Neural progenitor cell (in vitro differentiated cells): ENCODE measurements around the gene LRP5. TPM values are rescaled to one million over a fixed set of nuclear protein-coding genes. Genes with fewer than 3 reads are reported as not detected.
A peak's percentile ranks its signal among the peaks of the same experiment; 100 is the strongest.

Experiments
- DNase-seq: peaks from one replicate; pipeline ENCODE4 v3.0.0-alpha.2; 2016; ENCODE audit warnings: low spot score
- H2AFZ ChIP-seq: fragments of 200-600 bp; sonication (generic); replicated peaks from 2 replicates; pipeline ENCODE4 v1.6.1; 2016; ENCODE audit warnings: antibody characterized with exemption
- H3F3A ChIP-seq: fragments of 200-600 bp; sonication (generic); 2 replicates; pipeline ENCODE4 v1.6.1; 2016; ENCODE audit warnings: antibody characterized with exemption, low read depth
- H3K27ac ChIP-seq: fragments of 200-600 bp; sonication (generic); 2 replicates; pipeline ENCODE4 v1.5.1; 2016; ENCODE audit warnings: mild to moderate bottlenecking
- H3K27me3 ChIP-seq: fragments of 200-600 bp; sonication (generic); 2 replicates; pipeline ENCODE4 v1.6.1; 2016; ENCODE audit warnings: mild to moderate bottlenecking, moderate library complexity
- H3K36me3 ChIP-seq: fragments of 200-600 bp; sonication (generic); 2 replicates; pipeline ENCODE4 v1.5.1; 2016
- H3K4me1 ChIP-seq: fragments of 200-600 bp; sonication (generic); 2 replicates; pipeline ENCODE4 v1.6.1; 2016; ENCODE audit warnings: mixed run types
- H3K4me2 ChIP-seq: fragments of 200-600 bp; sonication (generic); 2 replicates; pipeline ENCODE4 v1.6.1; 2016
- H3K4me3 ChIP-seq: fragments of 200-600 bp; sonication (generic); 2 replicates; pipeline ENCODE4 v1.5.1; 2016
- H3K79me2 ChIP-seq: fragments of 200-600 bp; sonication (generic); 2 replicates; pipeline ENCODE4 v1.6.1; 2016; ENCODE audit warnings: low read depth
- H3K9ac ChIP-seq: fragments of 200-600 bp; sonication (generic); 2 replicates; pipeline ENCODE4 v1.6.1; 2016
- H3K9me3 ChIP-seq: fragments of 200-600 bp; sonication (generic); 2 replicates; pipeline ENCODE4 v1.5.1; 2016; ENCODE audit warnings: low read depth
- H4K20me1 ChIP-seq: fragments of 200-600 bp; sonication (generic); 2 replicates; pipeline ENCODE4 v1.6.1; 2016; ENCODE audit warnings: low read depth
- H3K27ac Mint-ChIP-seq: 3 replicates; pipeline ENCODE4 v1.8.0; 2021; ENCODE audit warnings: mixed read lengths
- H3K27me3 Mint-ChIP-seq: 2 replicates; pipeline ENCODE4 v1.8.0; 2022; ENCODE audit warnings: low read depth, mild to moderate bottlenecking, inconsistent platforms, moderate library complexity, mixed read lengths; ENCODE audit not compliant: insufficient read depth
- H3K36me3 Mint-ChIP-seq: 3 replicates; pipeline ENCODE4 v1.8.0; 2021; ENCODE audit warnings: mixed read lengths
- H3K4me1 Mint-ChIP-seq: 3 replicates; pipeline ENCODE4 v1.8.0; 2021; ENCODE audit warnings: mixed read lengths
- H3K4me3 Mint-ChIP-seq: 3 replicates; pipeline ENCODE4 v1.8.0; 2021; ENCODE audit warnings: mild to moderate bottlenecking, moderate library complexity, mixed read lengths
- H3K9me3 Mint-ChIP-seq: 3 replicates; pipeline ENCODE4 v1.8.0; 2020; ENCODE audit warnings: mixed read lengths
- CTCF ChIP-seq: fragments of 200-600 bp; sonication (generic); IDR thresholded peaks from 2 replicates; pipeline ENCODE4 v1.5.1; 2017; ENCODE audit warnings: antibody characterized with exemption, mild to moderate bottlenecking
- EZH2 ChIP-seq: fragments of 200-600 bp; sonication (generic); IDR thresholded peaks from 2 replicates; pipeline ENCODE4 v1.6.1; 2017; ENCODE audit warnings: antibody characterized with exemption, mild to moderate bottlenecking, moderate library complexity
- EZH2phosphoT487 ChIP-seq: fragments of 200-600 bp; sonication (generic); IDR thresholded peaks from 2 replicates; pipeline ENCODE4 v1.6.1; 2017; ENCODE audit warnings: antibody characterized with exemption
- total RNA-seq: library from RNA; depleted of rRNA; stranded (reverse); fragments of >200 nt; gene quantifications from 2 replicates; pipeline ENCODE4 v1.2.3, GENCODE V29; 2015; ENCODE audit warnings: low replicate concordance

LRP5 gene
- total RNA-seq, 1 donor from 2014 or later: 7.3 TPM

- Histone ChIP-seq H3K4me2 (no peak overlapping the region), H3K27ac (no peak overlapping the region), H3K4me3 (no peak overlapping the region), H3K4me1 (no peaks in the 10 kb centered on the region), H4K20me1 (no peaks in the 10 kb centered on the region), H3K27me3 (no peaks in the 10 kb centered on the region), H3K9ac (no peak overlapping the region), H3F3A (no peaks in the 10 kb centered on the region), H3K9me3 (no peaks in the 10 kb centered on the region), H3K79me2 (no peaks in the 10 kb centered on the region), H2AFZ (no peak overlapping the region), H3K36me3 (no peaks in the 10 kb centered on the region)
- DNase-seq: no peak
- H3K9me3 Mint-ChIP-seq: no peaks in the 10 kb centered on the region
- no peaks in the 10 kb centered on the region for H3K36me3 Mint-ChIP-seq
- H3K27ac Mint-ChIP-seq: no peak overlapping the region
- H3K27me3 Mint-ChIP-seq: peaks cover 2% of the 10 kb centered on the region
- no peak for TF ChIP-seq EZH2
- no peaks in the 10 kb centered on the region for H3K4me1 Mint-ChIP-seq
- no peak overlapping the region for H3K4me3 Mint-ChIP-seq
Measured at GRCh38 chr11:68295940-68296339, 16.5 kb upstream of the LRP5 start.

GRCh38 chr11:68296344-68297051 is 15.9 kb upstream of the LRP5 start:
- H3K4me1 Mint-ChIP-seq: no peaks in the 10 kb centered on the region
- no peaks in the 10 kb centered on the region for H3K9me3 Mint-ChIP-seq
- Histone ChIP-seq H3K9me3 (no peaks in the 10 kb centered on the region), H3K9ac (no peak overlapping the region), H3F3A (no peaks in the 10 kb centered on the region), H3K79me2 (no peaks in the 10 kb centered on the region), H3K4me1 (no peaks in the 10 kb centered on the region), H3K27ac (no peak overlapping the region), H3K4me3 (no peak overlapping the region), H3K4me2 (no peak overlapping the region), H3K36me3 (no peaks in the 10 kb centered on the region), H4K20me1 (no peaks in the 10 kb centered on the region), H2AFZ (peak overlapping the region; percentile 43), H3K27me3 (no peaks in the 10 kb centered on the region)
- H3K27ac Mint-ChIP-seq: no peak overlapping the region
- H3K4me3 Mint-ChIP-seq: no peak overlapping the region
- H3K27me3 Mint-ChIP-seq: peaks cover 2% of the 10 kb centered on the region
- H3K36me3 Mint-ChIP-seq: no peaks in the 10 kb centered on the region
- no peak for TF ChIP-seq CTCF
- no peak for DNase-seq

GRCh38 chr11:68297052-68297378 is 15.4 kb upstream of the LRP5 start:
- H3K4me1 ChIP-seq: no peaks in the 10 kb centered on the region
- Mint-ChIP-seq H3K9me3 (no peaks in the 10 kb centered on the region), H3K27ac (peak overlapping the region; percentile 33)

GRCh38 chr11:68297494-68297811 is 14.9 kb upstream of the LRP5 start:
- H3K4me3 ChIP-seq: no peak overlapping the region
- no peaks in the 10 kb centered on the region for H4K20me1 ChIP-seq
- H3K27ac Mint-ChIP-seq: no peak overlapping the region
- H3K4me1 Mint-ChIP-seq: no peaks in the 10 kb centered on the region
- no peaks in the 10 kb centered on the region for H3K36me3 Mint-ChIP-seq
- no peak for DNase-seq
- no peaks in the 10 kb centered on the region for H3K36me3 ChIP-seq
- no peaks in the 10 kb centered on the region for H3F3A ChIP-seq
- H3K9me3 Mint-ChIP-seq: no peaks in the 10 kb centered on the region
- H3K4me3 Mint-ChIP-seq: no peak overlapping the region
- H3K79me2 ChIP-seq: no peaks in the 10 kb centered on the region
- TF ChIP-seq EZH2: no peak
- no peak for TF ChIP-seq CTCF
- TF ChIP-seq EZH2phosphoT487: no peak
- H3K9ac ChIP-seq: no peak overlapping the region
- H2AFZ ChIP-seq: peak overlapping the region; percentile 43
- no peaks in the 10 kb centered on the region for H3K27me3 ChIP-seq
- no peak overlapping the region for H3K4me2 ChIP-seq
- H3K4me1 ChIP-seq: no peaks in the 10 kb centered on the region
- H3K27ac ChIP-seq: no peak overlapping the region
- peaks cover 2% of the 10 kb centered on the region for H3K27me3 Mint-ChIP-seq
- H3K9me3 ChIP-seq: no peaks in the 10 kb centered on the region

More at GRCh38 chr11:68297052-68297378, 15.4 kb upstream of the LRP5 start:
- TF ChIP-seq CTCF (no peak), EZH2phosphoT487 (no peak), EZH2 (no peak)
- H3K79me2 ChIP-seq: no peaks in the 10 kb centered on the region
- no peaks in the 10 kb centered on the region for H3K27me3 ChIP-seq
- Mint-ChIP-seq H3K4me1 (no peaks in the 10 kb centered on the region), H3K27me3 (peaks cover 2% of the 10 kb centered on the region), H3K4me3 (no peak overlapping the region), H3K36me3 (no peaks in the 10 kb centered on the region)
- no peaks in the 10 kb centered on the region for H3K9me3 ChIP-seq
- peak overlapping the region; percentile 43 for H2AFZ ChIP-seq
- H3K27ac ChIP-seq: no peak overlapping the region
- H3F3A ChIP-seq: no peaks in the 10 kb centered on the region
- no peak overlapping the region for H3K9ac ChIP-seq
- no peaks in the 10 kb centered on the region for H3K36me3 ChIP-seq
- no peak overlapping the region for H3K4me3 ChIP-seq
- no peak for DNase-seq
- no peak overlapping the region for H3K4me2 ChIP-seq
- H4K20me1 ChIP-seq: no peaks in the 10 kb centered on the region
